HG03460 (cell line): ENCODE measurements around the gene ECSCR.
"Not testable (repeated sequence)": the region's sequence is repeated elsewhere in the genome, so short reads cannot be mapped to it uniquely, and the experiment has no call there.

ENCODE experiments used
- ATAC-seq: cut with Tn5 transposase; IDR thresholded peaks from one replicate; pipeline ENCODE4 v1.9.1; 2021; ENCODE audit not compliant: unreplicated experiment

Gene ECSCR, protein sequence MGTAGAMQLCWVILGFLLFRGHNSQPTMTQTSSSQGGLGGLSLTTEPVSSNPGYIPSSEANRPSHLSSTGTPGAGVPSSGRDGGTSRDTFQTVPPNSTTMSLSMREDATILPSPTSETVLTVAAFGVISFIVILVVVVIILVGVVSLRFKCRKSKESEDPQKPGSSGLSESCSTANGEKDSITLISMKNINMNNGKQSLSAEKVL

DNA sequence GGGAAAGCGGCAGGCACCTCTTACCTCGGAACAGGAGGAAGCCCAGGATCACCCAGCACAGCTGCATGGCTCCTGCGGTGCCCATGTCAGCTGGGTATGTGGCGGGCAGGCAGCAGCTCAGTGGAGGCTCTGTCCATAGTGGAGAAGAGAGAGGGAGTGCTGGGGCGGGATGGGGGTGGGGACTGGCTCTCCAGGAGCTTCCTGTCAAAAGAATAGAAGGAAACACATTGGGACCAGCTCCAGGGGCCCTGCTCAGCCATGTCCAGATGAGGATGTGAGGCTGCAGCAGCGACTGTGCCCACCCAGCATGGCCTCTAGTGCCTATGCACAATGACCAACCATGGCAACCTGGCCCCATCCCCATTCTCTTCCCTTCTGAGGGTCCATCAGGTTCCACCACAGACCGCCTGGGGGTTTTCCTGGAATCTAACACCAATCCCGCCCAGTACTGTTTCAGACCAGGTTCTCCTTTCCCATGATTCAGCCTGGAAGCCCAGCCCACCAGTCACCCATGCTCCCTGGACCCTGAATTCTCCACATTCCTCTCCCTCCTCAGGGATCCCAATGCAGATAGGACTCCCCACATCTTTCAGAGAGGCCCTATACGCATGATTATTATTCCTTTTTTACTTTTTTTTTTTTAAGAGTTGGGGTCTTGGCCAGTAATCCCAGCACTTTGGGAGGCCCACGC is at the start of gene ECSCR:
ECSCR (minus strand) TSS at position 158 of the 691 bp plus-strand sequence; CDS start at position 85, 73 bp downstream.
- no peak for ATAC-seq

DNA sequence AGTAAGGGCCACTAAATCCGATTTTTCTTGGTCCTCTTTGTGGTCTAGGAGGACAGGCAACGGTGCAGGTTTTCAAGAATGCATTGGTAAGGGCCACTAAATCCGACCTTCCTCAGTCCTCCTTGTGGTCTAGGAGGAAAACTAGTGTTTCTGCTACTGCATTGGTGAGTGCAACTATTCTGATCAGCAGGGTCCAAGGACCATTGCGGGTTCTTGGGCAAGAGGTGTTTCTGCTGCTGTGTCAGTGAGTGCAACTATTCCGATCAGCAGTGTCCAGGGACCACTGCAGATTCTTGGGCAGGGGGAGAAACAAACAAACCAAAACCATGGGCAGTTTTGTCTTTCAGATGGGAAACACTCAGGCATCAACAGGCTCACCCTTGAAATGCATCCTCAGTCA is 42.2 kb upstream of the ECSCR start:
- ATAC-seq, result not testable (repeated sequence)

DNA sequence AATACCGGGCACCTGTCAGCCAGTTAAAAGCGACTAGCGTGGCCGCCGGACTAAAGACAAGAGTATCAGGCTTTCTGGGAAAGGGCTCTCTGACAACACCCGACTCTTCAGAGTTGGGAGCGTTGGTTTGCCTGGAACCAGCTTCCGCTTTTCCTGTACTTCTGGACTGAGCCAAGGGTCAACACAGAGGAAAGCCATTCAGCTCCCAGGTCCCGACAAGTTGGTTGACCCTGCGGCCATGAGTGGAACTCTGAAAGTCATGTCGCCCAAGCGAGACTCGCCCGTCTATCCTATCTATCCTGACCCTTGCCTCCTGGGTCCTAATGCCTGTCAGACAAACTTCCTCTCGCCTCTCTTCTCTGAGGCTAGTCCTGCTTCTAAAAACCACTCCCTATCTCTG is 41.3 kb upstream of the ECSCR start:
- not testable (repeated sequence) for ATAC-seq

DNA sequence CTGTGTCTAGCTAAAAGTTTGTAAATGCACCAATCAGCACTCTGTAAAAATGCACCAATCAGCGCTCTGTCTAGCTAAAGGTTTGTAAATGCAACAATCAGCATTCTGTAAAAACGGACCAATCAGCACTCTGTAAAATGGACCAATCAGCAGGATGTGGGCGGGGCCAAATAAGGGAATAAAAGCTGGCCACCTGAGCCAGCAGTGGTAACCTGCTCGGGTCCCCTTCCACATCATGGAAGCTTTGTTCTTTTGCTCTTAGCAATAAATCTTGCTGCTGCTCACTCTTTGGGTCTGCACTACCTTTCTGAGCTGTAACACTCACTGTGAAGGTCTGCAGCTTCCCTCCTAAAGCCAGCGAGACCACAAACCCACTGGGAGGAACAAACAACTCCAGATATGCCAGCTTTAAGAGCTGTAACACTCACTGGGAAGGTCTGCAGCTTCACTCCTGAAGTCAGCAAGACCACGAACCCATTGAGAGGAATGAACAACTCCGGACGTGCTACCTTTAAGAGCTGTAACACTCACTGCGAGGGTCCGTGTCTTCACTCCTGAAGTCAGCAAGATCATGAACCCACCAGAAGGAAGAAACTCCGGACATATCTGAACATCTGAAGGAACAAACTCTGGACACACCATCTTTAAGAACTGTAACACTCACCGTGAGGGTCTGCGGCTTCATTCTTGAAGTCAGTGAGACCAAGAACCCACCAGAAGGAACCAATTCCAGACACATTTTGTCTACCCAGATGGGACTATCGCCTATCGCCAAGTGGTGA is 40.7 kb upstream of the ECSCR start:
- not testable (repeated sequence) for ATAC-seq

DNA sequence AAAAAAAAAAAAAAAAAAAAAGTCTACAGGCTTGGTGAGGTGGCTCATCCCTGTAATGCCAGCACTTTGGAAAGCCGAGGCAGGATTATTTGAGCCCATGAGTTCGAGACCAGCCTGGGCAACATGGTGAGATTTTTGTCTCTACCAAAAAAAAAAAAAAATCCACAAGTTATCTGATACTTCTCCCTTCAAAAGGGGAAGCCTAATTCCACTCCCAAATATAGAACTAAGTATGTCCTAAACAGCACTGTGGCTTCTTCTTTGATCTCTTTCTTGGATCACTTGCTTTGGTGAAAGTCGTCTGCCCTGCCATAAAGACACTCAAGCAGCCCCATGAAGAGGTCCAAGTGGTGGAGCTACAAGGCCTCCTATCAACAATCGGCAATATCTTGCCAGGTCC is 38.8 kb upstream of the ECSCR start:
- ATAC-seq, result no peak

DNA sequence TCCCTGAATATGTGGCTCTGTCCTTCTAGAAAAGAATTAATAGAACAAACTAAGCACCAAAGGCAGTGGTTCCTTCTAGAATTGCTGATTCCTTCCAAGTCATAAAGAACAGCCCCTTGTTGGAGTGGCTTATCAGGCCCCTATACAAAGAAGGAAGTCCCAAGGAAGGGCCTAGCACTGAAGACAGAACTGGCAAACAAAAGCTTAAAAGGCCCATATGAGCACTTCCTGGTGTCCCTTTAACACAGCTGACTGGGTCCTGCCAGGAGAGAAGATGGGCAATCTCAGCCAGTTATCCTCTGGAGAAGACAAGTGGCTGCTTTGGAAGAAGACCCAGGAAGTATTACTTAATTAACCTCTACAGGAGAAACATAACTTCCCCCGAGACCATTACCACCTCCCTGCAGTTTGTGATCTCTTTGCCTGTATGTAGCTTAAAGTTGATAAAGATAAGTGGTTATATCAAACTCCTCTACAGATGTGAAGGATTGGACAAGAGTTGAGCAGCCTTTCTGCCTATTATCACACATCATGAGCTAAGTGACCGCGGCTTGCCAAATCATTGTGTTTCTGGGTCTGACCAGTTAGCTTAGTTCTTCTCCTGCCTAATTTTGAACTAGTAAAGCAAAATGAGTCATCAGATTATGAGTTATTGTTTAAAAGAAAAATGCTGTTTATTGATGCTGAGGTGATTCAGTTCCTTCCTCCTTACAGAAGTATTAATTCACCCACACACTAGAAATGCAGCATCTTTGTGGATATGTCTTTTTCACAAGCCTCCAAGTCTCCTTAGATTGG is 33.3 kb upstream of the ECSCR start:
- no peak for ATAC-seq

DNA sequence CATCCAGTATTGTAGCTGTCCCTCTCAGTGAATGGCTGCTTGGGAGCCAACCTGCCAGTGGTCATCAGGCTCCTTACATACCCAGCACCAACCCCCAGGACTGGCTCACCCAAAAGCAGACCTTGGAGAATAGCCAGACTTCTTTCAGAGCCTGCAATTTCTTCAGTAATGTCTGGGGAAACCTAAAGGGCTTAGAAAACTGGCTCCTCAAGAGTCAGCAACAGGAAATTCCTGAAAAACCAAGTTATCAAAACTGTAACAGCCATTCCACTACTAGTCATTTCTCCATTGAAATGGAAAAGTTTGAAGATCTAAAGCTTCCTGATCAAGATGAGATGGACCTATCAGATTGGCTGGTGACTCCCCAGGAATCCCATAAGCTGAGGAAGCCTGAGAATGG is 32.3 kb upstream of the ECSCR start:
- ATAC-seq, result no peak

DNA sequence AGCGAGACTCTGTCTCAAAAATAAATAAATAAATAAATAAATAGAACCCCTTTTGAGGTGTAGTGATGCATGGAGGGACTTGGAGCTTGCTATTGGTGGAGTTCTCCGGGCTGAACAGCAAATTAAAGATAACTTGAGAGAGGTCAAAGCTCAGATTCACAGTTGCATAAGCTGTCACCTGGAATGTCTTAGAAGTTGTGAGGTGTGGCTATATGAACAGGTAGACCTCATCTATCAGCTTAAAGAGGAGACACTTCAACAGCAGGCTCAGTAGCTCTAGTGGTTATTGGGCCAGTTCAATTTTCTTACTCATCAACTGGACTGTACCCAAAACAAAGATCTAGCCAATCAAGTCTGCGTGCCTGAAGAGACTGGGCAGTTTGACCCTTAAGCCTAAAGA is 31.7 kb upstream of the ECSCR start:
- no peak for ATAC-seq

DNA sequence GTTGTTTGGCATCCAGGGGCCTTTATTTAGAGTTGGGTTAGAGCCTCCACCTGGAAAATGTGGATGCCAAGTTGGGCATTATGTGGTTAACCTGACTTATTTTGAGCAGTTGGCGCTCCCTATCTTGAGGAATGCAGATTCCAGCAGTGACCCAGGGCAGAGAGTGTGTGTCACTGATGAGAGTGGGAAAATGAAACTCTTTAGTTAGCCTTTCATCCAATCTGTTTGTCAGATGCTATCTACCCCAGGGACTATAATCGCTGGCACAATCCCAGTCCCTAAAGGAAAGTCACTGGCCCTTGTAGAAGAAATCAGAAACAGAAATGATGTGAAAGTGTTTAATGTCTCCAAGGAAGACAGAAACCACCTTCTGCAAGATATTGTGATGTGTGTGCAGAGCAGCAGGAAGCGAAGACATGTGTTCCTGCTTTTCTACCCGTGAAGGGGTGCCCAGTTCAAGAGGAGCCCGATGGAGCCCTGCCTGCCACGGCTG is 30.2 kb upstream of the ECSCR start:
- ATAC-seq, result no peak

DNA sequence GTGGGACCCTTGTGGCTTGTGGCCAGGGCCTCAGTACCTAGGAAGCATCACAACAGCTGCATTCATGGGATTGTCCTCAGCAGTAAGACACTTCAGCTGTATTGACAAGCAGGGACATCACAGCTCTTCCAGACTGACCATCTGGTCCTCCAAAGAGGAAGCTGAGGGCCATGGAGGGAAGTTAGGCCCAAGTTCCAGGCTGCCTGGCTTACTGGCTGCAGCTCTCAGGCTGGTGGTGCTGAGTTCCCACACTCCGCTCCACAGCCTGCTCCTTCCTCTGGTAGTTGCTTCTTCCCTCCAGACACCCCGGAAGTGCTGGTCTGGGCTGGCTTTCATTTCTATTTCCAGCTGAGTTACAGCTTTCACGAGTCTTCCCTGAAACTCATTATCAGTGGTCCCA is 25.7 kb upstream of the ECSCR start:
- ATAC-seq, result no peak

DNA sequence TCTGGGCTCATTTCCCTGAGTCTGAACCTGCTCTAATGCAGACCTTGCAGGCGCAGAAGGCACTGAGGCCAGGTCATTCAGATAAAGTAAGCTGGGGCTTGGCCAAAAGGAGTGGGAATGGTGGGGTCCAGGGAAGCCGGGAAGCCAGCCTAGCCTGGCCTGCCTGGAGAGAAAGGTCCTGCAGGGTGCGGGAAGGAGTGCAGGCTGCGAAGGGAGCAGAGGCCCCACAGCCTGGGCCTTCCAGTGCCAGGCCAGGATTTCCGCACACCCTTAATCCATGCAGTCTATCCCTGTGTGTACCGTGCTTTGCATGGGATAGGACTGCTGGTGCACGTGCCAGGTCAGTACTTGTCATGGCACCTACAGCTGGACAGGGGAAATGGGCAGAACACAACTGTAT is 23.7 kb upstream of the ECSCR start:
- no peak for ATAC-seq

DNA sequence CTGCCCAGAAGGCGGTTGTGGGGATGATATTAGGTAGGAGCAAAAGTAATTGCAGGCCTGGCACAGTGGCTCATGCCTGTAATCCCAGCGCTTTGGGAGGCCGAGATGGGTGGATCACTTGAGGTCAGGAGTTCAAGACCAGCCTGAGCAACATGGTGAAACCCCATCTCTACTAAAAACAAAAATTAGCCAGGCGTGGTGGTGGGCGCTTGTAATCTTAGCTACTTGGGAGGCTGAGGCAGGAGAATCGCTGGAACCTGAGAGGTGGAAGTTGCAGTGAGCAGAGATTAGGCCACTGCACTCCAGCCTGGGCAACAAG is 20.3 kb upstream of the ECSCR start:
- ATAC-seq, result not testable (repeated sequence)

DNA sequence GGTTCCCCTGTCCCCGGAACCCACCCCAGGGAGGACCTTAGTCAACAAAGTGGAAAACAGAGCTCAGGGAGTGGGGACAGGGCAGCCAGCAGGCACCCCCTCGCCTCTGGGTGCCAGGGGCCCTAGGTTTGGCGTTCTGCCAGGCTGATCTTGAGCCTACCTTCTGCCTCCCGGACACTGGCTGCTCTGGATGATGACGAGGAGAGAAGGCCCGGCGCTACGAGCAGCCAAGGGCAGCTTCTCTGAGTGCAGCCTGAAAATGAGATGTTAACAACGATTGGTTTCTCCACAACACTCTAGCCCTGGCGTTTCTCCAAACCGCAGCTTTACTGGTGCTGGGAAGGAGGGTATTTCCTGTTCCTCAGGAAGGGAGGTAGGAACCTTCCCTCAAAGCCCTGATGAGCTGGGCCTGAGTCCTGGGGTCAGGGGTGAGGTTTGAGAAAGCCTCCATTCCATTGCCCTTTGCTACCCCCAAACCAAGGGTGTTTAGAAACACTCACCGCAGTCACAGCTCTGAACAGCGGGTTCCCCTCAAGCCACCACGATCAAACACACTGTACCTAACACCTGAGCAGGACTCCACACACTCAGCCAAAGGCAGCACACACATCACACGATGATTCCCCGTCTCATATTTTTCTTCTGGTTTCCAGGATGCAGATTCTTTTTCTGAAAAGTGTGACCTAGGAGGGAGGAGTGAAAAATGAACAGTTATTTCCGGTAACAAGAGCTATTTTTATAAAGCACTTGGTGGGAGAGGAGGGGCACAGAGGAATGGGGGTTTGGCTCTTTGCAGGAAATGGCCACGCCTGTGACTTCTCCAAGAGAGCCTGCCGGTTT is 19.7 kb upstream of the ECSCR start, which contains the start of gene STING1:
STING1 (minus strand) TSS at position 709 of the 840 bp plus-strand sequence. CDS start 1,054 bp downstream, outside the sequence.
- peak; percentile 53 for ATAC-seq

DNA sequence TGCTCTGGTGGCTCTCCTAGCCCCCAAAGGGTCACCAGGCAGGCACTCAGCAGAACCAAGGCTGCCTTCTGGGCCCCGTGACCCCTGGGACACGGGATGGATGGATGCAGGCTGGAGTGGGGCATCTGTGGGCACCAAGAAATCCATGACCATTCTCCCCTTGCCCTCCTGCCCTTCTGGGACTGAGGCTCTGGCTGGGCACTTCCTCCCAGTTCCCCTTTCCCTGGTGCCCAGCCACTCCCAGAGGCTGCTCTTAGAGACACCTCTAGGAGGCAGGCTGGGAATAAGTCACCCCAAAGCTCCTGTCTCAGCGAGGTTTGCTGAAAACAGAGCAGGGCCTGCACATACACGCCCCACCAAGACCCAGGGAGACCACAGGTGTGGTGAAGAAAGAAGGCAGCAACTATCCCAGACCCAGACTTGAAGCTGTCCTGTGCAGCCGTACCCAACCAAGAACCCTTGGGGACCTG is 19.1 kb upstream of the ECSCR start:
- ATAC-seq, result peak; percentile 21

DNA sequence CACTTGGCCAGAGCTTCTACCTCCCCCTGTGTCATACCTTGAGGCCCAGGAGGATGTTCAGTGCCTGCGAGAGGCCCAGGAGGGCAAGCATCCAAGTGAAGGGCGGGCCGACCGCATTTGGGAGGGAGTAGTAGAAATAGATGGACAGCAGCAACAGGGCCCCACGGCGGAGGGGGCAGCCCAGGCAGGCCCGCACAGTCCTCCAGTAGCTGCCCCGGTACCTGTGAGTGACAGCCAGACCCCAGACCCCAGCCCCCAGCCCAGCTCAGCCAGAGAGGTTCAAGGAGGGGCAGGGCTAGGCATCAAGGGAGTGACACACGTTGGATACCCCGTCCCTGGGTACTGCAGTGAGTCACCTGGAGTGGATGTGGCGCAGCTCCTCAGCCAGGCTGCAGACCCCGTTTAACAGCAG is 18.6 kb upstream of the ECSCR start:
- no peak for ATAC-seq

DNA sequence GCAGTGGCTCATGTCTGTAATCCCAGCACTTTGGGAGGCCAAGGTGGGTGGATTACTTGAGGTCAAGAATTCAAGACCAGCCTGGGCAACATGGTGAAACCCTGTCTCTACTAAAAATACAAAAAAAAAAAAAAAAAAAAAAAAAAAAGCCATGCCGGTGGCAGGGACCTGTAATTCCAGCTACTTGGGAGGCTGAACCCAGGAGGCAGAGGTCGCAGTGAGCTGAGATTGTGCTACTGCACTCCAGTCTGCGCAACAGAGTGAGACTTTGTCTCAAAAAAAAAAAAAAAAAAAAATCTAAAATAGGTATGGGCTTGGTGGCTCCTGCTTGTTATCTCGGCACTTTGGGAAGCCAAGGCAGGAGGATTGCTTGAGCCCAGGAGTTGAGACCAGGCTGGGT is 17.2 kb upstream of the ECSCR start:
- not testable (repeated sequence) for ATAC-seq

DNA sequence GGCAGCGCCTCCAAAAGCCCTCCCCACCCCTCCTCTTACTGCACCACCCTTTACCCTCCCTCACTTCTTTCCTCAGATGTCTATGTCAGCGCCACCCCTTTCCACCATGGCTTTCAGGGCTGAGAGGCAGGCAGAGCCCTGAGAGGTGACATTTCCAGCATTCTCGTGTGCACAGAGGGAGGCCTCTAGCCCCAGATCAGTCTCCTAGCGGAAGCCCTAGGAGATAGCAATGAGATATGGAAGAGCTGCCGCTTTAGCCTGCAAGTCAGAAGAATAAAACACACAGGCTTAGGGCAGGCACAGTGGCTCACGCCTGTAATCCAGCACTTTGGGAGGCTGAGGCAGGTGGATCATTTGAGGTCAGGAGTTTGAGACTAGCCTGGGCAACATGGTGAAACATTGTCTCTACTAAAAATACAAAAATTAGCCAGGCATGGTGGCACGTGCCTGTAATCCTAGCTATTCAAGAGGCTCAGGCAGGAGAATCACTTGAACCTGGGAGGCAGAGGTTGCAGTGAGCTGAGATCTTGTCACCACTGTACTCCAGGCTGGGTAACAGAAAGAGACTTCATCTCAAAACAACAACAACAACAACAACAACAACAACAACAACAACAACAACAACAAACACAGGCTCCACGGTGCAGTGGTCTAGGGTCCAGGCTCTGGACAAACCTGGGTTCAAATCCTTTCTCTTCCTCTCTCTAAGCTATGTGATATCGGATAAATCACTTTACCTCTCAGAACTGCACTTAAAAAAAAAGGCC is 16.3 kb upstream of the ECSCR start:
- not testable (repeated sequence) for ATAC-seq

DNA sequence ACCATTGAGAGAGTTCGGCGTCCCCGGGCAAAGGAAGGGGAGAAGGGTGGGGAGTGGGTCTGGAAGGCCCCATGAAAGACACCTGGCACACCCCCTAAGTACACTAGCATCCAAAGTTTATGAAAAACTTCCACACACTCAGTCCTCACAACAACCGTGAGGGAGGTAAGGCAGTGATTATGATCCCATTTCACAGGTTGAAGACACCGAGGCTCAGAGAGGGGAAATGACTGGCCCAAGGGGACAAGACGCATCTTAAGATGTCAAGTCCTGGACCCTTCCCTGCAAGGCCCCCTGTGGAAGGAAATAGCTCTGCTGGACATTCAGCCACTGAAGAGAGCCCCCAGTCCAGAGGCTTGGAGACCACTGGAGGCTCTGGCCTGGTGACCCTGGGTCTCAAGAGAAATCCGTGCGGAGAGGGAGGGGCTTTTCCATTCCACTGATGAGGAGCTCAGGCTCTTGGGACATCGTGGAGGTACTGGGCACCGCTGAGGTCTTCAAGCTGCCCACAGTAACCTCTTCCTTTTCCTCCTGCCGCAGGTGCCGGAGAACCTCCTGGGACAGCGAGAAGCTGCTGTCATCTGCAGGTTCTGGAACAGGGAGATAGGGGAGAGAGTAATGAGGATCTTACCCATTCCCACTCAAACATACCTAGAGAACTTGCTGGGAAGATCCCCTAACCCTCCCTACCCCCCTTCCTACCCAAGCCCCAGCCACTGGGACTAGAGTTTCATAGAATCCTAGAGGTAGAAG is 13.5 kb upstream of the ECSCR start:
- no peak for ATAC-seq
